Upper lobe of left lung (tissue), 6 donors: ENCODE results near the gene OPRL1. TPM values are rescaled to one million over a fixed set of nuclear protein-coding genes. Genes with fewer than 3 reads are reported as not detected.

Experiments used
- ATAC-seq, 2 donors: fragments of 200-7000 bp; cut with Tn5 transposase; one replicate each; pipeline ENCODE4 v1.9.1; 2022; ENCODE audit warnings: mild to moderate bottlenecking in 2 of 2, moderate library complexity in 2 of 2; ENCODE audit not compliant: low FRiP score in 2 of 2
- DNase-seq, 2 donors: peaks; one replicate each; pipeline ENCODE4 v3.0.0-alpha.2; 2019 to 2020
- H3K27ac ChIP-seq, 4 donors: fragments of 200-600 bp; sonication (generic); one replicate each; pipeline ENCODE4 v1.5.1; 2016 to 2019
- H3K27me3 ChIP-seq, 4 donors: fragments of 200-600 bp; sonication (generic); one replicate each; pipeline ENCODE4 v1.5.1; 2017 to 2019
- H3K36me3 ChIP-seq, 4 donors: fragments of 200-600 bp; sonication (generic); one replicate each; pipeline ENCODE4 v1.5.1; 2016 to 2019
- H3K4me1 ChIP-seq, 4 donors: fragments of 200-600 bp; sonication (generic); one replicate each; pipeline ENCODE4 v1.5.1; 2018 to 2019
- H3K4me3 ChIP-seq, 4 donors: fragments of 200-600 bp; sonication (generic); one replicate each; pipeline ENCODE4 v1.5.1; 2017 to 2019; ENCODE audit warnings: mild to moderate bottlenecking in 2 of 4, moderate library complexity in 1 of 4
- H3K9me3 ChIP-seq, 4 donors: fragments of 200-600 bp; sonication (generic); one replicate each; pipeline ENCODE4 v1.5.1; 2018 to 2019
- EP300 ChIP-seq, 4 donors: sonication (generic); formaldehyde crosslinking; IDR thresholded peaks; one replicate each; pipeline ENCODE4 v1.5.1; 2017; ENCODE audit warnings: antibody characterized with exemption in 4 of 4, control low read depth in 2 of 4
- POLR2A ChIP-seq, 4 donors: fragments of 450-650 bp; IDR thresholded peaks; one replicate each; pipeline ENCODE4 v1.5.1; 2016 to 2017; ENCODE audit warnings: antibody characterized with exemption in 4 of 4, mild to moderate bottlenecking in 2 of 4
- POLR2AphosphoS5 ChIP-seq, 2 donors: sonication (generic); formaldehyde crosslinking; IDR thresholded peaks; one replicate each; pipeline ENCODE4 v1.5.1; 2017; ENCODE audit warnings: antibody characterized with exemption in 2 of 2
- WGBS, 2 donors: methylation state at CpG; one replicate each; pipeline ENCODE4 v1.1.5; 2017 to 2018; 5-methylcytosine and 5-hydroxymethylcytosine counted together
- total RNA-seq, 6 donors: library from RNA; depleted of rRNA in 4 of 6; stranded (reverse); fragments of >200 nt in 4 of 6; gene quantifications; one replicate each; pipeline versions ENCODE4 v1.1.0 to v1.2.1, GENCODE V29; 2016 to 2021
- TF ChIP-seq, protein P1 (sequence below), 6 experiments: fragments of 450-650 bp in 4 of 6; fragments of 200-600 bp in 2 of 6; sonication (generic) in 2 of 6; IDR thresholded peaks; one replicate each; pipeline ENCODE4 v1.5.1; 2016 to 2019; ENCODE audit warnings: antibody characterized with exemption in 6 of 6
- donor health status: DM: no; HTN: no; CAD: no; lungs with moderate emphysema.
- donor health status: DM: no; HTN: yes; CAD: no; lungs with severe emphysema.

Gene OPRL1
- total RNA-seq, 6 donors from 2014 or later: 1.7 to 3.1 (median 2.6) TPM

- no peaks in the 10 kb centered on the region for H3K36me3 ChIP-seq
- no peak overlapping the region for H3K4me3 ChIP-seq
- WGBS, 2 donors: 80 to 92% methylated on average over 7 of the region's 7 CpGs
- TF ChIP-seq EP300 (IDR thresholded peaks at IDR 0.05) (no peak), POLR2AphosphoS5 (IDR thresholded peaks at IDR 0.05) (no peak), POLR2A (IDR thresholded peaks at IDR 0.05) (no peak)
- TF ChIP-seq, protein P1, sequence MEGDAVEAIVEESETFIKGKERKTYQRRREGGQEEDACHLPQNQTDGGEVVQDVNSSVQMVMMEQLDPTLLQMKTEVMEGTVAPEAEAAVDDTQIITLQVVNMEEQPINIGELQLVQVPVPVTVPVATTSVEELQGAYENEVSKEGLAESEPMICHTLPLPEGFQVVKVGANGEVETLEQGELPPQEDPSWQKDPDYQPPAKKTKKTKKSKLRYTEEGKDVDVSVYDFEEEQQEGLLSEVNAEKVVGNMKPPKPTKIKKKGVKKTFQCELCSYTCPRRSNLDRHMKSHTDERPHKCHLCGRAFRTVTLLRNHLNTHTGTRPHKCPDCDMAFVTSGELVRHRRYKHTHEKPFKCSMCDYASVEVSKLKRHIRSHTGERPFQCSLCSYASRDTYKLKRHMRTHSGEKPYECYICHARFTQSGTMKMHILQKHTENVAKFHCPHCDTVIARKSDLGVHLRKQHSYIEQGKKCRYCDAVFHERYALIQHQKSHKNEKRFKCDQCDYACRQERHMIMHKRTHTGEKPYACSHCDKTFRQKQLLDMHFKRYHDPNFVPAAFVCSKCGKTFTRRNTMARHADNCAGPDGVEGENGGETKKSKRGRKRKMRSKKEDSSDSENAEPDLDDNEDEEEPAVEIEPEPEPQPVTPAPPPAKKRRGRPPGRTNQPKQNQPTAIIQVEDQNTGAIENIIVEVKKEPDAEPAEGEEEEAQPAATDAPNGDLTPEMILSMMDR (IDR thresholded peaks at IDR 0.05): no peak
- H3K27ac ChIP-seq: no peak overlapping the region
- no peaks in the 10 kb centered on the region for H3K4me1 ChIP-seq
- DNase-seq: peak in 1 of 2 donors; percentile 9
- no peaks in the 10 kb centered on the region for H3K27me3 ChIP-seq
- ATAC-seq: no peak
- H3K9me3 ChIP-seq: peaks cover 0 to 11% (median 0%) of the 10 kb centered on the region in 4 donors
Observed at GRCh38 chr20:64146301-64146935, 66.5 kb downstream of the OPRL1 start.

- Histone ChIP-seq H3K9me3 (peaks cover 0 to 11% (median 0%) of the 10 kb centered on the region in 4 donors), H3K4me1 (no peaks in the 10 kb centered on the region), H3K27ac (no peak overlapping the region), H3K36me3 (no peaks in the 10 kb centered on the region), H3K27me3 (no peaks in the 10 kb centered on the region), H3K4me3 (no peak overlapping the region)
- no peak for ATAC-seq
- TF ChIP-seq POLR2A (IDR thresholded peaks at IDR 0.05): no peak
- no peak for TF ChIP-seq EP300 (IDR thresholded peaks at IDR 0.05)
- TF ChIP-seq, protein P1 (IDR thresholded peaks at IDR 0.05): no peak
- no peak for TF ChIP-seq POLR2AphosphoS5 (IDR thresholded peaks at IDR 0.05)
- 83 to 85% methylated on average over 7 to 12 of the region's 12 CpGs for WGBS, 2 donors
- peak; percentile 10 to 53 for DNase-seq
Observed at GRCh38 chr20:64146936-64147477, 67.1 kb downstream of the OPRL1 start.

DNA sequence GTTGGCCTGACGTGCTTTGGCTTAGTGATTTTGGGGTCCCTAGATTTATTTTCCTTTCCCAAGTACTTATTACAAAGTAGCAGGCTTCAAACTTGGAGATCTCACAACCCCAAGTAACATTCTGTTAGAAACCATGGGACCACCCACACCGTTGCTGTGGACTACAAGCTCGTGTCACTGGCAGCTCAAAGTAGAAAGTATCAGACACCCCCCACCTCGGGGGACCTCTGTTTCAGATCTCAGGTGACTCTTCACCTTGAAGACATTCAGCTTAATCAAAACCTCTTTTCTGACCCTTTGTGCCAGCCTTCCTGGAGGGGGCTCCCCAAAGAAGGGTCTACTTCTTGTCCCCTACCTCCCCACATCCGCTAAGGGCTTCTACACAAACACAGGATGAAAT lies 68.7 kb downstream of the OPRL1 start:
- ATAC-seq: no peak

DNA sequence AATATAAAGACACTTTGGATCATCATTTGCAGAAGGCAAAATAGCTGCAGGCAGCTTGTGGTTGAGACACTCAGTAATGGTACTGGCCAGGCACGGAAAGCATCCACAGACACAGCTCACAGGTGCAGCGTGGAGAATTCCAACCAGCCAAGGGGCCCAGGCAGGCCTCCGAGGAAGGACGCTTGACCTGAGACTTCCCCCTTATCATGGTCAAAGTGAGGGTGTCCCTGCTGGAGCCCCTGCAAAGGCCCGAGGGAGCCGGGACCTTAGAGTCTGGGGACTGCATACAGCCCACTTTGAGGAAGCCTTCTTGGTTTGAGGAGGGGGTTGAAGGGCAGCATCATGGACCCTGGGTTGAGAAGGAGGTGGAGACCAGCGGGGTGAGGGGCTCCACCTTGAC lies 69.3 kb downstream of the OPRL1 start:
- no peak overlapping the region for H3K4me3 ChIP-seq
- 89 to 100% methylated on average over 6 to 7 of the region's 7 CpGs for WGBS, 2 donors
- no peak for DNase-seq
- peaks cover 0 to 11% (median 0%) of the 10 kb centered on the region in 4 donors for H3K9me3 ChIP-seq
- no peaks in the 10 kb centered on the region for H3K4me1 ChIP-seq
- H3K36me3 ChIP-seq: no peaks in the 10 kb centered on the region
- ATAC-seq: no peak
- H3K27ac ChIP-seq: no peak overlapping the region
- no peak for TF ChIP-seq POLR2A (IDR thresholded peaks at IDR 0.05)
- TF ChIP-seq, protein P1 (IDR thresholded peaks at IDR 0.05): no peak
- no peak for TF ChIP-seq EP300 (IDR thresholded peaks at IDR 0.05)
- no peaks in the 10 kb centered on the region for H3K27me3 ChIP-seq

More for the DNA sequence above, 68.7 kb downstream of the OPRL1 start:
- no peak for DNase-seq
- TF ChIP-seq POLR2A (IDR thresholded peaks at IDR 0.05) (no peak), EP300 (IDR thresholded peaks at IDR 0.05) (no peak), POLR2AphosphoS5 (IDR thresholded peaks at IDR 0.05) (no peak)
- TF ChIP-seq, protein P1 (IDR thresholded peaks at IDR 0.05): no peak
- 82 to 86% methylated on average over 5 of the region's 5 CpGs for WGBS, 2 donors
- no peak overlapping the region for H3K27ac ChIP-seq
- no peaks in the 10 kb centered on the region for H3K27me3 ChIP-seq
- H3K4me1 ChIP-seq: no peaks in the 10 kb centered on the region
- H3K9me3 ChIP-seq: peaks cover 0 to 11% (median 0%) of the 10 kb centered on the region in 4 donors
- no peaks in the 10 kb centered on the region for H3K36me3 ChIP-seq
- H3K4me3 ChIP-seq: no peak overlapping the region
